Left ventricle myocardium inferior (tissue), 1 donor: ENCODE data around the gene ZNF658. TPM values are rescaled to one million over a fixed set of nuclear protein-coding genes. Genes with fewer than 3 reads are reported as not detected.
A peak's percentile ranks its signal among the peaks of the same experiment; 100 is the strongest.
"Not testable (repeated sequence)": the region's sequence is repeated elsewhere in the genome, so short reads cannot be mapped to it uniquely, and the experiment has no call there.

Experiments used
- DNase-seq: peaks from one replicate; pipeline ENCODE4 v3.0.0-alpha.2; 2020
- H3K27ac ChIP-seq: fragments of 200-600 bp; replicated peaks from 2 replicates; pipeline ENCODE4 v1.8.0; 2021
- H3K27me3 ChIP-seq: fragments of 200-600 bp; 2 replicates; pipeline ENCODE4 v1.8.0; 2021; ENCODE audit warnings: low read depth
- H3K36me3 ChIP-seq: fragments of 200-600 bp; 2 replicates; pipeline ENCODE4 v1.8.0; 2021
- H3K4me1 ChIP-seq: fragments of 200-600 bp; 2 replicates; pipeline ENCODE4 v1.8.0; 2021
- H3K4me3 ChIP-seq: fragments of 200-600 bp; 2 replicates; pipeline ENCODE4 v1.8.0; 2021; ENCODE audit warnings: mild to moderate bottlenecking, moderate library complexity
- H3K9me3 ChIP-seq: fragments of 200-600 bp; replicated peaks from 2 replicates; pipeline ENCODE4 v1.8.0; 2021
- intact Hi-C: fragments of 100-400 bp; cut with micrococcal nuclease; formaldehyde crosslinking; loops from one replicate; pipeline ENCODE4 v1.11.0; 2022
- long read RNA-seq: library from polyadenylated mRNA; unstranded; transcript quantifications from one replicate; pipeline ENCODE4 v2.0.0, GENCODE V29; 2021
- total RNA-seq: library from RNA; stranded (reverse); fragmentation: NEBNext Ultra II Directional; extraction: Animal tissue kit (Norgen Biotek cat#: 25700); gene quantifications from one replicate; pipeline ENCODE4 v1.2.1, GENCODE V29; 2021
- donor health status: DM: no; HTN: yes; CAD: no; lungs with severe emphysema.

ZNF658 gene
- total RNA-seq, result 10.2 TPM
- long read RNA-seq, full-length matches to known transcripts, result 12 of 14 reads
- long read RNA-seq, partial matches to known transcripts, result 1 of 14 reads
- long read RNA-seq, other reads (novel, unspliced or antisense), result 1 of 14 reads

DNA sequence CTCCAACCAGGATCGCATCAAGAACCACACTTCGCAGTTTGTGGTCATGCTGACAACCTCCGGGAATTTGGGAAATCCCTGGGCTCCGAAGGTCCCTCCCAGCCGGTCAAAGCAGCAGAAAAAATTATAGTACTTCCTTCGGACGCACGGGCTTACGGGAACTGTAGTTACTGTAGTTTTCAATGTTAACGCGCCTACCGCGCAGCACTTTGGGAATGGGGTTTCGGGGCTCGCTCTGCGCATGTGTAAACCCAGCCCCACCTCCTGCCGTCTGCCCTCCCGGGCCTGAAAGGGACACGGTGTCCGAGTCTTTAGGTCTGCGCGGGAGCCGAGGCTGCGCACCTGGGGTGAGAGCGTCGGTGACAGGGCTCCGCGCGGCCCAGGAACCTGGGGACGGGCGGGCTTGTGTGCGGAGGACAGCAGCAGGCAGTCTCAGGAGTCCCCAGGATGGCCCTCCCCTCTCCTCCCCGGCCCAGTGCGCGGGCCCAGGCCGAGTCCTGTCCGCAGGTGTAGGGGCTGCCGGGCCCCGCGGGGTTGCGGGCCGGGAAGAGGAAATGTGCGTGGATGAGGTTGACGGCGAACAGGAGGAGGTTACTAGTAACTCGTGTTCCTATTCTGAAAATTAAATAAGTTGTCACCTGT lies at the start of gene ZNF658:
TSS of gene ZNF658 (plus strand) at position 236 of the 642 bp plus-strand sequence. CDS start 2,837 bp downstream, outside the sequence.
- intact Hi-C loops, H3K9me3 ChIP-seq, H3K4me1 ChIP-seq, H3K27me3 ChIP-seq, H3K36me3 ChIP-seq: not testable (repeated sequence)
- peak within 1 kb of the TSS; percentile 85 for H3K27ac ChIP-seq
- H3K4me3 ChIP-seq, result peak within 1 kb of the TSS; percentile 72
- DNase-seq, result peak; percentile 87

DNA sequence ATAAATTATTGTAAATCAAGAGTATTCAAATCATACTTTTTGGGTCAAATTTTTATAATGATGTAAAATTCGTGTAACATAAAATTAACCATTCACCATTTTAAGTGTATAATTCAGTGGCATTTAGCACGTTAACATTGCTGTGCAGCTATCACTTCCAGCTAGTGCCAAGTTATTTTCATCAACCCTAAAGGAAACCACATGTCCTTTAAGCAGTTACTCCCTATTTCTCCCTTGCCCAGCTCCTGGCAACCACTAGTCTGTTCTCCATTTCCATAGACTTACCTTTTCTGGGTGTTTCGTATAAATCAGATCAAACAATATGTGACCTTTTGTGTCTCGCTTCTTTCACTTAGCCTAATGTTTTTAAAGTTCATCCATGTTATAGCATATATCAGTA lies 38.8 kb upstream of the ZNF658 start:
- intact Hi-C loops, result not testable (repeated sequence)

DNA sequence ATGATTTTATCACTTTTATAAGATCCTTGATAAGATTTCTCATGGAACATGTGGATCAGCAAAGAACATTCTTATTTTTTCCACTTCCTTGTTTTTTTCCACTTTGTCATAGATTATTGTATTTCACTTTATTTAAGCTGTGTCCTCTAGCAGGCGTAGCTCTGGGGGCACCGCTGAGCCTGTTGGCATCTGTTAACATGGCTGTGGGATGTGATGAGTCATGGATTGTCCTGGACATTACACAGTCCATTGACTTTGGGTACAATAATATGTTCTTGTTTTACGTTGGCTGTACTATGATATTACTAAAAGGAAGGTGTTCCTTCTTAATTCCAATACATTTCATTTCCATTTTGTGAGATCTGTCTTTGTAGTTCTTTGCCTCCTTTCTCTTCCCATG lies 31.9 kb upstream of the ZNF658 start:
- H3K36me3 ChIP-seq, H3K27ac ChIP-seq, H3K27me3 ChIP-seq, H3K4me3 ChIP-seq, DNase-seq, H3K9me3 ChIP-seq, intact Hi-C loops, H3K4me1 ChIP-seq: not testable (repeated sequence)

More for the DNA sequence above, 38.8 kb upstream of the ZNF658 start:
- not testable (repeated sequence) for DNase-seq, H3K9me3 ChIP-seq, H3K27ac ChIP-seq, H3K27me3 ChIP-seq, H3K4me1 ChIP-seq, H3K4me3 ChIP-seq, H3K36me3 ChIP-seq

DNA sequence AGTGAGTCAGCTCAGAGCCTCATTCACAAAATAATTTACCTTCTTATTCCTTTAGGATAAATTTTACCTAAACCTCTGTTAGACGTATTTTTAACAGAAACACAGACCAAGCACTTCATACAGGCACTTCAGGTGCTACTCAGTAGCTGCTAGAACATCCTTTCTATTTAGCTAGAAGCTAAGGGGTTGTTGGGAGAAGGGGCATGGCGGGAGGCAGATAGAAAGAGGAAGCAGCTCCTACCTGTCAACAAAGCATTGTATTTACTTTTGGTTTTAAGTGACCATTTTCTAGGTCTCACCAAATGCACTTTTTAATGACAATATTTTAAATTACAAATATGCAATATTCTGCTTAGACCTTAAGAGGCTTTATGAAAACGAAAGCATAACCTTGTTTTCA lies 19.9 kb upstream of the ZNF658 start:
- DNase-seq, H3K9me3 ChIP-seq, H3K27me3 ChIP-seq, intact Hi-C loops, H3K4me3 ChIP-seq, H3K27ac ChIP-seq, H3K4me1 ChIP-seq, H3K36me3 ChIP-seq: not testable (repeated sequence)

DNA sequence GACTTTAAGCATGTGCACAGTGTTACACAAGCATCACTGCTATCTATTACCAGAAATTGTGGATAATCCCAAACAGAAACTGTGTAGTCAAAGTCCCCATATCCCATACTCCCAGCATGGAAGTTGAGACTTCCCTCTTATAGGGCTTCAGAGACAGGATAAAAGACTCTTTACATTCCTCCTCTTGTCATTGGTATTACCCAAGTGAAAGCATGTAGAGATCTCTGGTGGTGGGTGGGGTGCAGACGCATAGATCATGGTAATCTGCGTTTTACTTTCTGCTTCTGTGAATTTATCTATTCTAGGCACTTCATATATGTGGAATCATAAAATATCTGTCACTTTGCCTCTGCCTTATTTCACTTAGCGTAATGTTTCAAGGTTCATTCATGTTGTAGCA lies 18.7 kb upstream of the ZNF658 start:
- H3K9me3 ChIP-seq, H3K27me3 ChIP-seq, H3K4me1 ChIP-seq, intact Hi-C loops, H3K36me3 ChIP-seq, H3K27ac ChIP-seq, H3K4me3 ChIP-seq, DNase-seq: not testable (repeated sequence)

DNA sequence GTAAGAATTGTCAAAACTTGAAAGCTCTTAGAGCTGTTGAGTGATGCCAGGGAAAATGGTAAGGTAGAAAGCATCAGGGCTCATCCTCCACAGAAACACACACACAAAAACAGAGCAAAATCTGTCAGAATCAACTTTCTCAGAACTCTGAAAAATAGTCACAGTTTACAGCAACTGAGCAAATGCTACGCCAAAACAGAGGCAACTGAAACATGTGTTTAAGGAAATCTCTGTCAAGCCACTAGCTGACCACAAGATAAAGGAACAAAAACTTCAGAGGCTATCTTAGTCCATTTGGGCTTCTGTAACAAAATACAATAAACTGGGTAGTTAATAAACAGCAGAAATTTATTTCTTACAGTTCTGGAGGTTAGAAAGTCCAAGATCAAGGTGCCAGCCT lies 10.2 kb upstream of the ZNF658 start:
- H3K9me3 ChIP-seq, H3K4me1 ChIP-seq, H3K27ac ChIP-seq, DNase-seq, H3K4me3 ChIP-seq, intact Hi-C loops, H3K27me3 ChIP-seq, H3K36me3 ChIP-seq: not testable (repeated sequence)

DNA sequence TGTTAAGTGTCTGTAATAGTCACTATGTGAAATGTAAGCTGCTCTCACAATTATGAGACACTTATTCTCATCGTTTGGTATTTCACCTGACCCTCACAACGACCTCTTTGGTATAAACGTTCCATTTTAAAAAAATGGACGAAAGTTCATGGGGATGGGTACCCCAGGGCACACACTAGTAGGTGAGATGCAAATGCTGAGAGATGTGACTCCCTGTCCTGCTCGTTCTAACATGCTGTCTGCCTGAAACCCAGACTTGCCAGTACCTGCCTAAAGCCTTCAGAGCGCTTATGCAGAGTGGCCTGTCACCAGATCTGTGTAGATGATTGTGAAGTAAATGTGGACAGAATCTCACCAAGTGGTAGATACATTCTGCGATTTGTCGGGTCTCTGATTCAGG lies 616 bp downstream of the ZNF658 start:
- H3K4me1 ChIP-seq, DNase-seq, intact Hi-C loops, H3K27me3 ChIP-seq, H3K36me3 ChIP-seq, H3K9me3 ChIP-seq: not testable (repeated sequence)
- peak overlapping the region; percentile 72 for H3K4me3 ChIP-seq
- peak overlapping the region; percentile 85 for H3K27ac ChIP-seq

DNA sequence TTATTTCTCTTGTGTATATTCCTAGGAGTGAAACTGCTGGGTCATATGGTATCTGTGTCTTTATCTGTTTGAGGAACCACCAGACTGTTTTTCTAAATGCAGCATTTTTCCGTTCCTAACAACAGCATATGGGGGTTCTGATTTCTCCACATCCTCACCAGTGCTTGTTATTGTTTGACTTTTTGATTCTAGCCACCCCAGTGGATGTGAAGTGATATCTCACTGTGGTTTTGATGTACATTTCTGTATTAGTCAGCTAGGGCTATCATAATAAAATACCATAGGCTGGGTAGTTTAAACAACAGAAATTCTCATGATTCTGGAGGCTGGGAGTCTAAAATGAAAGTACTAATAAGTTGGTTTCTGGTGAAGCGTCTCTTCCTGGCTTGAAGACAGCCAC lies 9.0 kb downstream of the ZNF658 start:
- DNase-seq, H3K27ac ChIP-seq, H3K27me3 ChIP-seq, H3K4me3 ChIP-seq, intact Hi-C loops, H3K4me1 ChIP-seq: not testable (repeated sequence)
- Histone ChIP-seq H3K9me3 (peaks cover 23% of the 10 kb centered on the region), H3K36me3 (peaks cover 29% of the 10 kb centered on the region)

DNA sequence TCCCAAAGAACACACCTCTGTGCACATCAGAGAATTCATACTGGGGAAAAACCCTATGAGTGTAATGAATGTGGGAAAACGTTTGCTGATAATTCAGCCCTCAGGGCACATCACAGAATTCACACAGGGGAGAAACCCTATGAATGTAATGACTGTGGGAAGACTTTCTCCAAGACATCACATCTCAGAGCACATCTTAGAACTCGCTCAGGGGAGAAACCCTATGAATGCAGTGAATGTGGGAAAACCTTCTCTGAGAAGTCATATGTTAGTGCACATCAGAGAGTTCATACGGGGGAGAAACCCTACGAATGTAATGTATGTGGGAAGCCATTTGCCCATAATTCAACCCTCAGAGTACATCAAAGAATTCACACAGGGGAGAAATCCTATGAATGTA lies 19.5 kb downstream of the ZNF658 start:
- H3K4me1 ChIP-seq, H3K4me3 ChIP-seq, intact Hi-C loops, H3K27me3 ChIP-seq, DNase-seq, H3K27ac ChIP-seq: not testable (repeated sequence)
- Histone ChIP-seq H3K9me3 (peaks cover 49% of the 10 kb centered on the region), H3K36me3 (peaks cover 21% of the 10 kb centered on the region)

DNA sequence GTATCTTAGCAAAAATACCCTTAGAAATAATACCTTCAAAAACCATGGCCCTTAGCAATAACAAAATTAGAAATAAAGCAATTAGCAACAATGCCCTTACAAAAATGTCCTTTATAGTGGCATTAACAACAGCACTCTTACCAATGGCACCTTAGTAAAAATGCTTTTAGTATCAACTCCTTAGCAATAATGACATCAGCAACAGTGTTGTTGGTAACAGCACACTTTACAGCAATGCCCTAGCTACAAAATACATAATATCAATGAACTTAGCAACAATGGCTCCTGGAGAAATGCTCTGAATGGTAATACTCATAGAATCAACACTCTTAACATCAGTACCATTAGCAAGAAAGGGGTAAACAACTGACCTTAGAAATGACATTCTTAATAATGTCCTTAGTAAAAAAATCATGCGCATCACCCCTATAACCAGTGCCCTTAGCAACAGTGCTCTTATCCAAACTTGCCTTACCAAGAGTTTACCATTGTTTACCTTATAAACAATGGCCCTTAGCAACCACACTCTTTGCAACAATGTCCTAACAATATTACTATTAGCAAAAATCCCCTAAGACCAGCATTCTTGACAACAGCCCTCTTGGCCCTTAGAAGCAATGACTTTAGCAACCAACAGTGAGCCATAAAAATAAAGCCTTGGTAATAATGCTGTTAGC lies 35.8 kb downstream of the ZNF658 start:
- H3K27me3 ChIP-seq, intact Hi-C loops, H3K36me3 ChIP-seq, H3K4me1 ChIP-seq, H3K4me3 ChIP-seq, H3K9me3 ChIP-seq, DNase-seq: not testable (repeated sequence)
- peak overlapping the region; percentile 32 for H3K27ac ChIP-seq

DNA sequence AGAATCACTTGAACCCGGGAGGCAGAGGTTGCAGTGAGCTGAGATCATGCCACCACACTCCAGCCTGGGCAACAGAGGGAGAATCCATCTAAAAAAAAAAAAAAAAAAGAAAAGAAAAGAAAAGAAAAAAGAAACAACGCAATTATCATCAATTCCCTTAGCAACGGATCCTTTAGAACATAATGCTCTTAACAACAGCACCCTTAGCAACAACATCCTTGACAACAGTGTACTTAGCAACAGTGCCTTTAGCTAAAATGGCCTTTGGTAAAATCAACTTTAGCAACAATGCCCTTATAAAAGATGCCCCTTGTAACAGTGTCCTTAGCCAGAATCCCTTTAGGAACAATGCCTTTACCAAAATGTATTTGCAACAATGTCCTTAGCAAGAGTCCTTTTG lies 37.1 kb downstream of the ZNF658 start:
- H3K9me3 ChIP-seq, H3K4me3 ChIP-seq, H3K27me3 ChIP-seq, DNase-seq, H3K4me1 ChIP-seq, intact Hi-C loops, H3K36me3 ChIP-seq: not testable (repeated sequence)
- peak overlapping the region; percentile 75 for H3K27ac ChIP-seq

DNA sequence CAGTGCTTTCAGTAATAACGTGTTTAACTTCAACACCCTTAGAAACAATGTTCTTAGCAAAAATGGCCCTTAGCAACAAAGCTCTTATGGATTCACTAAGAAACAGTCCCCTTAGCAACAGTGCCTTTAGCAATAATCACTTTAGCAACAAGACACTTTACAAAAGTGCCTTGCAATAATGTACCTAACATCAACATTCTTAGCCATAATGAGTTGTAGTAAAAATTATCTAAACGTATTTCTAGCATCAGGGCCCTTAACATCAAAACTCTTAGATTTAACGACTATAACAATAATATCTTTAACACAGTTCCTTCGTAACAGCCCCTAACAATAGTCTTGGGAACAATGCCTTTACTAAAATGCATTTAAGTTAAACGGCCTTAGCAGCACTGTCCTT lies 37.8 kb downstream of the ZNF658 start:
- H3K36me3 ChIP-seq, H3K4me3 ChIP-seq, intact Hi-C loops, H3K27me3 ChIP-seq, DNase-seq, H3K9me3 ChIP-seq: not testable (repeated sequence)
- peak overlapping the region; percentile 75 for H3K27ac ChIP-seq
- peaks cover 10% of the 10 kb centered on the region for H3K4me1 ChIP-seq

DNA sequence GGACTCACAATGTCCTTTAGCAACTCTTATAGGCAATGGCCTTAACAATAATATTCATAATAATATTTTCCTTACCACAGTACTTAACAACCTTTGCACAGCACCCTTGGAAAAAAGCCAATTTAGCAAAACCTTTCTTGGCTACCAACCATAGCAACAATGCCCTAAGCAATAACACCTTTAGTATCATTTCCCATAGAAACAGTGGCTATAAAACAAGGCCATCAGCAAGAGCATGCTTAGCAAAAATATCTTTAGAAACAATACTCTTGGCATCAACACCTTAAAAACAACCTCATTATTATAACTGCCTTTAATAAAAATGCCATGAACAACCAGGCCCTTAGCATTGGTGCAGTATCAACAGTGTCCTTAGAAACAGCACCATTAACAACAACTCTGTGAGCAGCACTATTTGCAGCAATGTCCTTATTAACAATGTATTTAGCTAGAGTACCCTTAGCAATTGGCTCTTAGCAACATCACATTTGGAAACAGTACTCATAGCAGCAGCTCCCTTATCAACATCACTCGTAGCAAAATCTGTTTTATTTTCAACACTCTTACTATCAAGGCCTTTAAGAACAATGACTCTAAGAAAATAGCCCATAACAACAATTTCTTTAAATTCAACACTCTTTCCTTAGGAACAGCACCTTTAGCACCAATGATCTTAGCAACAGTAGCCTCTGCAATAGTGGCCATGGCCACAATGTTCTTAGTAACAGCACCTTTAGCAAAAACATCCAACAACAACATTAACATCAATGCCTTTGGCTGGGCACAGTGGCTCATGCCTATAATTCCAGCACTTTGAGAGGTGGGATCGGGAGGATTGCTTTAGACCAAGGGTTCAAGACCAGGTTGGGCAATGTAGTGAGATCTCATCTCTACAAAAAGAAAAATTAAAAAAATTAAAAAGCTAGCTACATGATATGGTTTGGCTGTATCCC lies 39.6 kb downstream of the ZNF658 start:
- Histone ChIP-seq H3K27ac (peak overlapping the region; percentile 58), H3K4me1 (peaks cover 10% of the 10 kb centered on the region)
- DNase-seq, H3K36me3 ChIP-seq, H3K9me3 ChIP-seq, H3K4me3 ChIP-seq, intact Hi-C loops, H3K27me3 ChIP-seq: not testable (repeated sequence)
